HG03521 (cell line): ENCODE measurements around the gene ELMO1.

Experiments
- ATAC-seq: cut with Tn5 transposase; IDR thresholded peaks from one replicate; pipeline ENCODE4 v1.9.1; 2021; ENCODE audit warnings: mild to moderate bottlenecking, moderate library complexity; ENCODE audit not compliant: unreplicated experiment

Gene ELMO1

GRCh38 chr7:37410305-37411229 is 38.1 kb downstream of the ELMO1 start:
- no peak for ATAC-seq

GRCh38 chr7:37409461-37409860 is 39.2 kb downstream of the ELMO1 start:
- no peak for ATAC-seq

DNA sequence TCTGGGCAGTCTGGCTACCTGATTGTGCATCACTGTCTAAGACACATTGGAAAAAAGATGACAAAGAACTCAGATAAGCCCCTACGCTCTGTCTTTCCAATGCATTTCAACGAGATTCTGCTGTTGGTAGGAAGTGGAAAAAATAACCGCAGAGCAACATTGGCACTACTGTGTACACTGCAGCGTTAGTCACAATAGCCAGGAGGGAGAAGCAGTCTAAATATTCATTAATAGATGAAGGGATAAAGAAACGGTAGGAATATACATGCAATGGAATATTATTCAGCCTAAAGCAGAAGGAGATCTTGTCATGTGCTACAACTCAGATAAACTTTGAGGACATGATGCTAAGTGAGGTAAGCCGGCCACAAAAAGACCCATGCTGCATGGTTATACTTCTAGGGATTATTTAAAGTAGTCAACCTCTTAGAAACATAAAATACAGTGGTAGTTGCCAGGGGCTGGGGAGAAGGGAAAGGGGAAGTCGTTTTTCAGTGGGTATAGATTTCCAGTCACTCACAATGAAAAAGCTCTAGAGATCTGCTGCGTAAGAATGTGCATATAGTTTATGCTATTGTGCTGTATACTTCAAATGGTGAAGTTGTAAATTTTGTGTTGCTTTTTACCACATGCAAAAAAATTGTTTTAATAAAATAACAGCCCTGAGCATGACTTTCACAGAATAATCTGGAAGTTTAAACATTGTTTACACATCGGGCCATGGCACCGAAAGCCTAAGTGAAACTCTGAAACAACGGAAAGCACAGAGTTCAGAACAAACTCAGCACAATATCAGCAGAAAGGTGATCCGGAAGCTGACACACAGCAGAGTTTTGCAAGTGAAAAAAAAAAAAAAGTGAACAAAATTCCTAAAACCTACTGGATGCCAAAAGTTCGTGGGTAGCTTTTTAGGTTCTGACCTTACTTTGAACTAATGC is 40.1 kb downstream of the ELMO1 start:
- ATAC-seq: no peak

GRCh38 chr7:37405603-37406122 is 43.0 kb downstream of the ELMO1 start:
- no peak for ATAC-seq

- no peak for ATAC-seq
These were observed 43.5 kb downstream of the ELMO1 start for GRCh38 chr7:37405128-37405527.

GRCh38 chr7:37399876-37400421 is 48.7 kb downstream of the ELMO1 start:
- no peak for ATAC-seq

GRCh38 chr7:37398403-37398802 is 50.3 kb downstream of the ELMO1 start:
- no peak for ATAC-seq

DNA sequence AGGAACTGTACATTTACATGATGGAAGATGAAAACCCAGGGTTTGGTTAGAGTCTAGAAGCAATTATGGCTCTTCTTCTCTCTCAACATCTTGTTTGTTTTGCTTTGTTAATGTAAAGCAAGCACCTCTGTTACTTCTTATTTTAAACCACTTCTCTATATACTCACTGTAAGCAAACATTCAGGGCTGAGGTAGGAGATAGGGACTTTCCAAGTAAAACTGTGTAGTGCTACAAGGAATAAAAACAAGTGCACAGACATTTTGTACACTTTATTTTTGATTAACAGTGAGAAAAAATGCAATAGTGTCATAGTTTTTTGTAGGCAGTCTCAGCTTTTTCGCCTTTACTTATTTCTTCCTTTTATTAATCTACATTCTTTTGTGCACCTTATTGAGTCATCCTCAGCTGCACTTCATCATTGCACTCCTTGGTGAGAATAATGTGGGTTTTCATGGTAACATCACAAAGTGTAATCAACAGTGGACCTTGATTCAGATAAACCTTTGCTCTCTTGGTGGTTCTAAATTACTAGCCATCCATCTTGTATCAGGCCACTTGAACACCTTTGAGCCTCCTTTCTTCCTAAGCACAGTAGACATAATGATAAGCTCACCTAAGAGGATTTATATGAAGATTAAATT is 52.9 kb downstream of the ELMO1 start:
- ATAC-seq: no peak

GRCh38 chr7:37394158-37394557 is 54.5 kb downstream of the ELMO1 start:
- no peak for ATAC-seq

DNA sequence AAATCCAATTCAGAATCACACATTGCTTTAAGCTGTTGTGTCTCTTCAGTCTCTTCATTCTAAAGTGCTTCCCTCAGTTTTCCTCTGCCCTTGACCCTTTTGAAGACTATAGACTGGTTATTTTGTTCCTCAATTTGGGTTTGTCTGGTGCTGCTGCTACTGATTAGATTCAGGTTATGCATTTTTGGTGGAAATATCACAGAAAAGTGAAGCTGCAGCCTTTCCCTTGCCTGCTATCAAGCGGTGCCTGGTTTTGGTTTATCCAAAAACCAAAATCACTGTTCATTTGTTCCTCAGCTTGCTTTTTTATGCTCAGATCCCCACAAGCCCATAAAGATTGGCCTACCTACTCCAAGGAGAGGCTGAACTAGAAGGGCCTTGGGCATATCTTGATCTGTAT is 55.2 kb downstream of the ELMO1 start:
- ATAC-seq: no peak

GRCh38 chr7:37392673-37393017 is 56.0 kb downstream of the ELMO1 start:
- ATAC-seq: no peak

GRCh38 chr7:37391791-37392672 is 56.6 kb downstream of the ELMO1 start:
- ATAC-seq: no peak

DNA sequence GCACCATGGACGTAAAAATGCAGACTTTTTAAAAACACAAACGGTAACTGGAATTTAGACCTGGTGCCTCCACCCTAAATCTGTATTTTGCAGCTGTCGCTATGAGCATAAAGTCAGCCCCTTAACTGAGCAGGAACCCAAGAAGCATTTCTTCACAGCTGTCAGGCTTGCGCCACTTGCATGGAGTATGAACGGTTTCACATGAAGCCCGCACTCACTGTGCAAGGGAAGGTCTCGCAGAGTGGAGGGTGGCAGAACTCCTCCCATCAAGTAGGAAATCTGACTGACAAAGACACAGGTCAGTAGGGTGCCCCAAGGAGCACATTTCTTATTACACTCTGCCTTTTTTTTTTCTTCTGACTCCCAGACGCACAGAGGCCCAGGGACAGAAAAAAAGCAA is 58.5 kb downstream of the ELMO1 start:
- no peak for ATAC-seq

GRCh38 chr7:37388811-37389210 is 59.9 kb downstream of the ELMO1 start:
- no peak for ATAC-seq

- no peak for ATAC-seq
These were observed 62.9 kb downstream of the ELMO1 start for GRCh38 chr7:37385787-37386186.

DNA sequence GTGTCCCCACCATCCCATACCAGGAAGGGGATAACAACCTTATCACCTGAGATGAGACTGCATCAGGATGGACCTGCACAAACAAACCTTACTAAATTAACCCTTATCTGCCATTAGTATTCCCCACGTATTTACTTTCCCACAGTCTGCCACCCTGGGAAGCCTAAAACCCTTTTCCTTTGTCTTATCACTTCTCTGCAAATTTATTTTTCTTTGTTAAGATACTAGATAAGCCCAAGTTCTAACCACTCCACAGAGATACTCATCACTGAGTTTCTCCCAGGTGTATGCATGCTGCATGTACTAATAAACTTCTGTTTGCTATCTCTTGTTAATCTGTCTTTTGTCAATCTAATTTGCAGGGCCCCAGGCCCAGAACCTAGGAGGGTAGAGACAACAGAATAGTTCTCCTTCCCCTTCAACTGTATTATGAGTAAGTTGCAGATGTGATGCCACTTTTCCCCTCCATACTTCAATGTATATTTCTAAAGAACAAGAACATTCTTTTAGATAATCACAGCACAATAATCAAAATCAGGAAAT is 66.0 kb downstream of the ELMO1 start:
- ATAC-seq: no peak

DNA sequence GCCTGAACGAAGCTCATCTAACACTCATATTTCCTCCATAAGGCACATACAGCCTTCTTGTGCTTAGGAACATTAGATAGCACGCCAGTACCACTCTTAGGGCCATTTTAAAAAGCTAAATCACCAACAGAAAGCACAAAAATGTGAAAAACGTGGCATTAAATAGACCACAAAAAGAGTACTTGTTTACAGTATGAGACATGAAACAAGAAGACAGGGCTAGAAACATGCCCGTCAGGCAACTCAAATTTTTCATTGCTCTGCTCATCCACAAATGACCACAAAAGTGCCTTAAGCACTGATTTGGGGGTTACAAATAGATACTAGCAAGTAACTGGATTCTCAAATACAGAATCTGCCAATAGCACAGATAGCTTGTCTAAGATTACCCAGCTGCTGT is 67.8 kb downstream of the ELMO1 start:
- ATAC-seq: no peak

DNA sequence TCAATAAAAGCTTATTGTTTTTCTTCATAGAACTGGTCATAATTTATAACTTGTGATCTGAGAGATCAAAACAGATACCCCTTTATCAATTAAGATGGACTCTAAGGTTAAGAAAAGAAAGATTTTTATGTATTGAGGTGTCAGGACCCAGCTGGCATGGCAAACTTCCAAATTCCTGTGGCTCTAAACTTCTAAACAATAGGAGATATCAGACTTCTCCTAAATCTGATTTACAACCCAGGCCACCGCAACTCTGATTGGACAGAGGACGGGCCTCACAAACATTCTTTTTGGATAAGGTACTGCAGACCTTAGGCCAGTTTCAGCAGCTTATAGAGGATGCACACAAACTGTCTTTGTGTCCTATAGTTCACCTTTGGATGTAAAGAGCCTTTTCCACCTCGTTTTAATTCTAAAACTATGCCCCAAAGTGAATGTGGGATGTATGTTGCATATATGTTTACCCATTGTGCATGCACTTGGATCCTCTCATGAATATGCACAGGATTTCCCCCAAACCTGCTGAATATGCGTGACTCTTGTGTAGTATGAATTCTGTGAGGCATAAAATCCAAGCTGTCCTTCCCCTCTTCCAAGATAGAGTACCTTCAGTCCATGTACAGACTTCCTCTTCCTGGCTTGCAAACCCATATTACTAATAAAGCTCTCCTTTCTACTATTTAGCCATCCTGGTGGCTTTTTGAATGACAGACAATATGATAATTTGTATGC is 69.0 kb downstream of the ELMO1 start:
- no peak for ATAC-seq

DNA sequence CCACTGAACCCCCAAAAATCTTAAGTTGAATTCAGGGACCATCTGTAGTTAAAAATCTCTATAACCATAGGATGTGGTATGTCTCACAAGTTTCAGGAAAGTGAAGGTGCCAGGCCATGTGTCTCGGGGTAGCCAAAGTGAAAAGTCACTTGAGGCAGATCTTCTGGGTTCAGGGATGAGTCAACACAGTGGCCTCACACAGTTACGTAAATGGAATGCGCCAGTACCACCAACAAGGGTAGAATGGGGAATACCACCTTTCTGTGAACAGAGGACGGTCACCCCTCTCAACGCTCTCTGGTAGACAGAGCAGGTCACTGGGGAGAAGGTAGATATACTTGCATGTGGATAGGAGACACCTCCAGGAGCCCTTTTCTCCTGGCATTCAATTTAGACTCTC is 71.4 kb downstream of the ELMO1 start:
- ATAC-seq: no peak
